Upper lobe of left lung (tissue), 6 donors: ENCODE results near the gene NFASC. TPM values are rescaled to one million over a fixed set of nuclear protein-coding genes. Genes with fewer than 3 reads are reported as not detected.

Experiments used
- ATAC-seq, 2 donors: fragments of 200-7000 bp; cut with Tn5 transposase; one replicate each; pipeline ENCODE4 v1.9.1; 2022; ENCODE audit warnings: mild to moderate bottlenecking in 2 of 2, moderate library complexity in 2 of 2; ENCODE audit not compliant: low FRiP score in 2 of 2
- DNase-seq, 2 donors: peaks; one replicate each; pipeline ENCODE4 v3.0.0-alpha.2; 2019 to 2020
- H3K27ac ChIP-seq, 4 donors: fragments of 200-600 bp; sonication (generic); one replicate each; pipeline ENCODE4 v1.5.1; 2016 to 2019
- H3K27me3 ChIP-seq, 4 donors: fragments of 200-600 bp; sonication (generic); one replicate each; pipeline ENCODE4 v1.5.1; 2017 to 2019
- H3K36me3 ChIP-seq, 4 donors: fragments of 200-600 bp; sonication (generic); one replicate each; pipeline ENCODE4 v1.5.1; 2016 to 2019
- H3K4me1 ChIP-seq, 4 donors: fragments of 200-600 bp; sonication (generic); one replicate each; pipeline ENCODE4 v1.5.1; 2018 to 2019
- H3K4me3 ChIP-seq, 4 donors: fragments of 200-600 bp; sonication (generic); one replicate each; pipeline ENCODE4 v1.5.1; 2017 to 2019; ENCODE audit warnings: mild to moderate bottlenecking in 2 of 4, moderate library complexity in 1 of 4
- H3K9me3 ChIP-seq, 4 donors: fragments of 200-600 bp; sonication (generic); one replicate each; pipeline ENCODE4 v1.5.1; 2018 to 2019
- EP300 ChIP-seq, 4 donors: sonication (generic); formaldehyde crosslinking; IDR thresholded peaks; one replicate each; pipeline ENCODE4 v1.5.1; 2017; ENCODE audit warnings: antibody characterized with exemption in 4 of 4, control low read depth in 2 of 4
- POLR2A ChIP-seq, 4 donors: fragments of 450-650 bp; IDR thresholded peaks; one replicate each; pipeline ENCODE4 v1.5.1; 2016 to 2017; ENCODE audit warnings: antibody characterized with exemption in 4 of 4, mild to moderate bottlenecking in 2 of 4
- POLR2AphosphoS5 ChIP-seq, 2 donors: sonication (generic); formaldehyde crosslinking; IDR thresholded peaks; one replicate each; pipeline ENCODE4 v1.5.1; 2017; ENCODE audit warnings: antibody characterized with exemption in 2 of 2
- WGBS, 2 donors: methylation state at CpG; one replicate each; pipeline ENCODE4 v1.1.5; 2017 to 2018; 5-methylcytosine and 5-hydroxymethylcytosine counted together
- total RNA-seq, 6 donors: library from RNA; depleted of rRNA in 4 of 6; stranded (reverse); fragments of >200 nt in 4 of 6; gene quantifications; one replicate each; pipeline versions ENCODE4 v1.1.0 to v1.2.1, GENCODE V29; 2016 to 2021
- TF ChIP-seq, protein P1 (sequence below), 6 experiments: fragments of 450-650 bp in 4 of 6; fragments of 200-600 bp in 2 of 6; sonication (generic) in 2 of 6; IDR thresholded peaks; one replicate each; pipeline ENCODE4 v1.5.1; 2016 to 2019; ENCODE audit warnings: antibody characterized with exemption in 6 of 6
- donor health status: DM: no; HTN: no; CAD: no; lungs with moderate emphysema.
- donor health status: DM: no; HTN: yes; CAD: no; lungs with severe emphysema.

NFASC gene
- total RNA-seq, 6 donors from 2014 or later, result 5.5 to 16.8 (median 6.9) TPM

GRCh38 chr1:205038132-205038786 lies 167.6 kb downstream of the NFASC start:
- 82 to 89% methylated on average over 5 to 6 of the region's 6 CpGs for WGBS, 2 donors
- peaks cover 0 to 7% (median 2%) of the 10 kb centered on the region in 4 donors for H3K4me1 ChIP-seq
- peaks cover 0 to 8% (median 2%) of the 10 kb centered on the region in 4 donors for H3K27me3 ChIP-seq
- no peaks in the 10 kb centered on the region for H3K9me3 ChIP-seq
- TF ChIP-seq EP300 (IDR thresholded peaks at IDR 0.05) (no peak), POLR2AphosphoS5 (IDR thresholded peaks at IDR 0.05) (no peak), POLR2A (IDR thresholded peaks at IDR 0.05) (no peak)
- DNase-seq, result no peak
- no peaks in the 10 kb centered on the region for H3K36me3 ChIP-seq
- ATAC-seq, result no peak
- no peak overlapping the region for H3K4me3 ChIP-seq
- H3K27ac ChIP-seq, result no peak overlapping the region

- Histone ChIP-seq H3K4me1 (peaks cover 0 to 8% (median 2%) of the 10 kb centered on the region in 4 donors), H3K27me3 (peaks cover 0 to 23% (median 2%) of the 10 kb centered on the region in 4 donors), H3K4me3 (no peak overlapping the region), H3K9me3 (no peaks in the 10 kb centered on the region), H3K36me3 (no peaks in the 10 kb centered on the region), H3K27ac (no peak overlapping the region)
- DNase-seq (no peak), ATAC-seq (no peak)
- TF ChIP-seq POLR2AphosphoS5 (IDR thresholded peaks at IDR 0.05), result no peak
- TF ChIP-seq, protein P1, sequence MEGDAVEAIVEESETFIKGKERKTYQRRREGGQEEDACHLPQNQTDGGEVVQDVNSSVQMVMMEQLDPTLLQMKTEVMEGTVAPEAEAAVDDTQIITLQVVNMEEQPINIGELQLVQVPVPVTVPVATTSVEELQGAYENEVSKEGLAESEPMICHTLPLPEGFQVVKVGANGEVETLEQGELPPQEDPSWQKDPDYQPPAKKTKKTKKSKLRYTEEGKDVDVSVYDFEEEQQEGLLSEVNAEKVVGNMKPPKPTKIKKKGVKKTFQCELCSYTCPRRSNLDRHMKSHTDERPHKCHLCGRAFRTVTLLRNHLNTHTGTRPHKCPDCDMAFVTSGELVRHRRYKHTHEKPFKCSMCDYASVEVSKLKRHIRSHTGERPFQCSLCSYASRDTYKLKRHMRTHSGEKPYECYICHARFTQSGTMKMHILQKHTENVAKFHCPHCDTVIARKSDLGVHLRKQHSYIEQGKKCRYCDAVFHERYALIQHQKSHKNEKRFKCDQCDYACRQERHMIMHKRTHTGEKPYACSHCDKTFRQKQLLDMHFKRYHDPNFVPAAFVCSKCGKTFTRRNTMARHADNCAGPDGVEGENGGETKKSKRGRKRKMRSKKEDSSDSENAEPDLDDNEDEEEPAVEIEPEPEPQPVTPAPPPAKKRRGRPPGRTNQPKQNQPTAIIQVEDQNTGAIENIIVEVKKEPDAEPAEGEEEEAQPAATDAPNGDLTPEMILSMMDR (IDR thresholded peaks at IDR 0.05), result no peak
- no peak for TF ChIP-seq POLR2A (IDR thresholded peaks at IDR 0.05)
- TF ChIP-seq EP300 (IDR thresholded peaks at IDR 0.05), result no peak
- WGBS, 2 donors, result 30 to 33% methylated on average over 4 of the region's 4 CpGs
Measured at GRCh38 chr1:205041001-205041715, 170.5 kb downstream of the NFASC start.

- TF ChIP-seq POLR2AphosphoS5 (IDR thresholded peaks at IDR 0.05), result no peak
- no peak for TF ChIP-seq EP300 (IDR thresholded peaks at IDR 0.05)
- TF ChIP-seq, protein P1 (IDR thresholded peaks at IDR 0.05), result no peak
- TF ChIP-seq POLR2A (IDR thresholded peaks at IDR 0.05), result no peak
- WGBS, 2 donors, result 51 to 67% methylated on average over 9 to 16 of the region's 16 CpGs
- peaks cover 0 to 8% (median 2%) of the 10 kb centered on the region in 4 donors for H3K4me1 ChIP-seq
- ATAC-seq (no peak), DNase-seq (no peak)
- no peaks in the 10 kb centered on the region for H3K9me3 ChIP-seq
- no peak overlapping the region for H3K27ac ChIP-seq
- peaks cover 0 to 23% (median 2%) of the 10 kb centered on the region in 4 donors for H3K27me3 ChIP-seq
- H3K4me3 ChIP-seq, result no peak overlapping the region
- H3K36me3 ChIP-seq, result no peaks in the 10 kb centered on the region
Measured at GRCh38 chr1:205041998-205042910, 171.6 kb downstream of the NFASC start.

DNA sequence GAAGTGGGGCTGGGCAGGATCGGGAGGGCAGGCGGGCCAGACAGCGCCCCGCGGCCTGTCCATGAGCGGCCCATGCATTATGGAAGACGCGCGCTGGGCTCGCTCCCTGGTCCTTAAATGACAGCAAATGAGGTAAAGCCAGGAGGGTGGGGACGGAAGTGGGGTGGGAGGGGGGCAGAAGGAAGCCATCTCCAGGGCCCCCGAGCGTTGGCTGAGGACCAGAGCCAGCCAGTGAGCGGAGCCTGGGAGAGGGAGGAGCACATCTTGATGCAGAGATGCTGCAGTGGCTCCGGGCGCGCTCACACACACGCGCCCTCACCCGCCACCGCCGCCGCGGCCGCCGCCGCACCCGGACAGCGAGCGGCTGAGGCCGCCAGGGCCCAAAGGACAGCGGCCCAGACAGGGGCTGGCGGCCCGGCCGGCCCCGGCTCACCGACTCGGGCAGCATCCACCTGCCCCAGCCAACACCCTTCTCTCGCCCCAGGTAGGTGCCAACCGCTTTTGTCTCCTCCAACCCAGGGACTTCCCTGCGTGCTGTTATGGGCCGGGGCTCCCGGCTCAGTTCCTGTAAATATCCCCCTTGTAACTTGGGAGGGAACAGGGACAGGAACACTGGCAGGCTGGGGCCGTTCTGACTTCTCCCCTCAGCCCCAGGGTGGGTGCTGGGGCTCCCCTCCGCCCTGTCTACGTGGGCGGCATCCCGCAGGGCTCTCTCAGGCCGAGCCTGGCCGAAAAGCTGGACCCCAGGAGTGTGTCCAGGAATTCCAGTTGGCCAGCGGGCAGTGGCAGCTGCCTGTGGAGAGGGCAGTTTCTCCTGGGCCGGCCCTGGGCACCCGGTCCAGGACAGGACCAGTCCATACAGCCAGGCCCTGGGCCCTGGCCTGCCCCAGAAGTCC lies 172.5 kb downstream of the NFASC start, which contains the start of gene CNTN2:
Gene CNTN2 (plus strand): TSS at position 302 of the 896 bp plus-strand sequence. CDS start 9,974 bp downstream, outside the sequence.
- no peak within 1 kb of the TSS for H3K27ac ChIP-seq
- H3K4me3 ChIP-seq, result no peak within 1 kb of the TSS
- TF ChIP-seq POLR2A (IDR thresholded peaks at IDR 0.05) (no peak), POLR2AphosphoS5 (IDR thresholded peaks at IDR 0.05) (no peak), EP300 (IDR thresholded peaks at IDR 0.05) (no peak)
- TF ChIP-seq, protein P1 (IDR thresholded peaks at IDR 0.05), result no peak
- 12 to 40% methylated on average over 1 to 29 of the region's 53 CpGs for whole genome bisulfite sequencing, 2 donors
- DNase-seq (peak in 1 of 2 donors; percentile 78), ATAC-seq (no peak)
- H3K27me3 ChIP-seq, result peaks cover 0 to 23% (median 2%) of the 10 kb centered on the region in 4 donors
- no peaks in the 10 kb centered on the region for H3K9me3 ChIP-seq
- no peaks in the 10 kb centered on the region for H3K36me3 ChIP-seq
- H3K4me1 ChIP-seq, result peaks cover 0 to 8% (median 2%) of the 10 kb centered on the region in 4 donors
